HG03457 (cell line): ENCODE results near the gene SPEG.

Experiments used
- ATAC-seq: cut with Tn5 transposase; IDR thresholded peaks from one replicate; pipeline ENCODE4 v1.9.1; 2021; ENCODE audit warnings: moderate number of reproducible peaks; ENCODE audit not compliant: unreplicated experiment

The SPEG gene

GRCh38 chr2:219494952-219495530, 60.4 kb downstream of the SPEG start:
- no peak for ATAC-seq

GRCh38 chr2:219495531-219496122, 61.0 kb downstream of the SPEG start:
- ATAC-seq: no peak

GRCh38 chr2:219496247-219496824, 61.7 kb downstream of the SPEG start:
- ATAC-seq: no peak

GRCh38 chr2:219496825-219497494, 62.3 kb downstream of the SPEG start:
- ATAC-seq: no peak

GRCh38 chr2:219497495-219498279, 63.0 kb downstream of the SPEG start:
- no peak for ATAC-seq

GRCh38 chr2:219498280-219499057, 63.8 kb downstream of the SPEG start, which contains the start of gene GMPPA:
Gene GMPPA, plus strand, starts transcription at chr2:219498891. Its CDS starts 1,085 bp downstream, at chr2:219499976.
- ATAC-seq: peak; percentile 93

- ATAC-seq: no peak
Observed at GRCh38 chr2:219499058-219499307, 64.3 kb downstream of the SPEG start.

- ATAC-seq: no peak
Observed at GRCh38 chr2:219499555-219499954, 64.9 kb downstream of the SPEG start.

- no peak for ATAC-seq
Observed at GRCh38 chr2:219500135-219500534, 65.5 kb downstream of the SPEG start.

- ATAC-seq: no peak
Observed at GRCh38 chr2:219501849-219502248, 67.2 kb downstream of the SPEG start.

GRCh38 chr2:219502618-219503017, 68.0 kb downstream of the SPEG start:
- no peak for ATAC-seq

GRCh38 chr2:219505585-219505984, 70.9 kb downstream of the SPEG start:
- no peak for ATAC-seq

- ATAC-seq: no peak
Observed at GRCh38 chr2:219506153-219506801, 71.6 kb downstream of the SPEG start.

GRCh38 chr2:219506802-219507526, 72.3 kb downstream of the SPEG start:
- ATAC-seq: no peak

GRCh38 chr2:219507581-219508443, 73.2 kb downstream of the SPEG start:
- ATAC-seq: no peak

- ATAC-seq: no peak
Observed at GRCh38 chr2:219508444-219508734, 73.7 kb downstream of the SPEG start.

GRCh38 chr2:219508971-219509779, 74.5 kb downstream of the SPEG start:
- ATAC-seq: no peak
